Measurements from ENCODE around the gene IGSF1. TPM values are rescaled to one million over a fixed set of nuclear protein-coding genes. Genes with fewer than 3 reads are reported as not detected.

The IGSF1 gene
- total RNA-seq, 1 experiment from 2014 or later, result 0.79 TPM

DNA sequence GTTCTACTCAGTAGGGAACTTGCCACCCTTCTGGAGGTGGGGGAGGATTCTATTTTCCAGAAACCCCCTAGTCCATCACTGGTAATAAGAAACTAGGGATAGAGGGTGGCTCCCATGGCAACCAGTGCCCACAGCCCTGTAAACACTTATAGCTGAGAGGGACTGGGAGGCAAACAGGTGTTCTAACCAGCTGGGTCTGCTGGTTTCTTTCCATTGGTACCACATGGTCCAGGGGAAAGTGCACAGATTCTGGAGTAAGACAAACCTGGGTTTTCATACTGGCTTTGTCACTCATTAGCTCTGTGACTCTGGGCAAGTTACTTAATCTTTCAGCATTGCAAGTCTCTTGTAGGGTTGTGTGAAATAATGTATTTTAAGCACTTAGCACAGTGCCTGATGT lies 26.9 kb downstream of the IGSF1 start:
- POLR2A ChIA-PET, result no interaction called here
- no peaks in the 10 kb centered on the region for H3K4me1 ChIP-seq (ENCODE audit: control insufficient read depth in 1 of 2, insufficient read depth in 2 of 2, low read length in 2 of 2)
- H3K9me3 ChIP-seq (ENCODE audit: control insufficient read depth in 1 of 2, insufficient read depth in 1 of 2, low read depth in 1 of 2, low read length in 2 of 2), result no peaks in the 10 kb centered on the region
- RAD21 ChIA-PET (ENCODE audit: low non-redundant PET in 1 of 2, low total read pairs in 2 of 2, uncharacterized antibody in 2 of 2, unreplicated experiment in 2 of 2), result no interaction called here
- no peak overlapping the region for H3K4me2 ChIP-seq (ENCODE audit: low read length)
- no peaks in the 10 kb centered on the region for H3K36me3 ChIP-seq (ENCODE audit: control insufficient read depth in 1 of 2, insufficient read depth in 2 of 2, low read length in 2 of 2)
- no peak for ATAC-seq
- no TSS peak for BruUV-seq (replicated peaks)
- no peaks in the 10 kb centered on the region for H3K27me3 ChIP-seq (ENCODE audit: insufficient read depth, low read length)
- no peak overlapping the region for H3K27ac ChIP-seq (ENCODE audit: low read depth, low read length)
- H3K9ac ChIP-seq (ENCODE audit: low read length), result no peak overlapping the region
- no peaks in the 10 kb centered on the region for H3K9me2 ChIP-seq (ENCODE audit: insufficient read depth)
- H2AFZ ChIP-seq (ENCODE audit: low read depth, low read length, poor library complexity, severe bottlenecking), result no peak overlapping the region
- DNase-seq (ENCODE audit: low read depth, low spot score), result no peak
- H3K4me3 ChIP-seq (replicated peaks in 1 of 2; ENCODE audit: low read depth in 1 of 2, low read length in 2 of 2), result no peak overlapping the region
- CTCF ChIA-PET, result interaction anchor here (1.2 to 1.6 kb wide), 4 partner anchors 193 to 371 kb away, joined by 5 to 9 read pairs (median 6); no protein-coding TSS in a partner anchor
- no peaks in the 10 kb centered on the region for H4K20me1 ChIP-seq (ENCODE audit: insufficient read depth)
- H3K79me2 ChIP-seq (ENCODE audit: insufficient read depth, low read length), result no peaks in the 10 kb centered on the region
- intact Hi-C loops (cut with micrococcal nuclease), result loop anchor here (1.0 kb wide), 1 partner anchor 371 kb away; no protein-coding TSS in a partner anchor
- TF ChIP-seq MAX (IDR thresholded peaks at IDR 0.05) (no peak), YY1 (IDR thresholded peaks at IDR 0.05; ENCODE audit: extremely low read depth, insufficient replicate concordance, low read depth, low read length) (no peak), SRF (IDR thresholded peaks at IDR 0.05; ENCODE audit: low read depth) (no peak), JUND (IDR thresholded peaks at IDR 0.05) (no peak), CBX3 (IDR thresholded peaks at IDR 0.05; ENCODE audit: low read depth) (no peak), FOSL1 (IDR thresholded peaks at IDR 0.05; ENCODE audit: low read depth) (no peak), EZH2 (IDR thresholded peaks at IDR 0.05) (no peak), SP1 (IDR thresholded peaks at IDR 0.05; ENCODE audit: low read depth) (no peak), SIN3A (IDR thresholded peaks at IDR 0.05; ENCODE audit: low read depth) (no peak), CEBPB (IDR thresholded peaks at IDR 0.05; ENCODE audit: low read depth) (no peak), CTCF (IDR thresholded peaks at IDR 0.05 in 2 of 3, conservative IDR thresholded peaks at IDR 0.05 in 1 of 3; ENCODE audit: borderline replicate concordance in 1 of 3, insufficient read depth in 1 of 3, low read depth in 2 of 3, low read length in 2 of 3) (no peak), RAD21 (IDR thresholded peaks at IDR 0.05; ENCODE audit: low read depth) (no peak), ZBTB33 (IDR thresholded peaks at IDR 0.05; ENCODE audit: extremely low read depth, insufficient replicate concordance, low read length) (no peak), POLR2A (IDR thresholded peaks at IDR 0.05; ENCODE audit: borderline replicate concordance, extremely low read depth, insufficient read depth, insufficient read length) (no peak), ELF1 (IDR thresholded peaks at IDR 0.05; ENCODE audit: borderline replicate concordance, low read depth) (no peak), TCF7L2 (IDR thresholded peaks at IDR 0.05; ENCODE audit: borderline replicate concordance, extremely low read depth, insufficient read depth, insufficient read length) (no peak)
- TF ChIP-seq, protein P1, sequence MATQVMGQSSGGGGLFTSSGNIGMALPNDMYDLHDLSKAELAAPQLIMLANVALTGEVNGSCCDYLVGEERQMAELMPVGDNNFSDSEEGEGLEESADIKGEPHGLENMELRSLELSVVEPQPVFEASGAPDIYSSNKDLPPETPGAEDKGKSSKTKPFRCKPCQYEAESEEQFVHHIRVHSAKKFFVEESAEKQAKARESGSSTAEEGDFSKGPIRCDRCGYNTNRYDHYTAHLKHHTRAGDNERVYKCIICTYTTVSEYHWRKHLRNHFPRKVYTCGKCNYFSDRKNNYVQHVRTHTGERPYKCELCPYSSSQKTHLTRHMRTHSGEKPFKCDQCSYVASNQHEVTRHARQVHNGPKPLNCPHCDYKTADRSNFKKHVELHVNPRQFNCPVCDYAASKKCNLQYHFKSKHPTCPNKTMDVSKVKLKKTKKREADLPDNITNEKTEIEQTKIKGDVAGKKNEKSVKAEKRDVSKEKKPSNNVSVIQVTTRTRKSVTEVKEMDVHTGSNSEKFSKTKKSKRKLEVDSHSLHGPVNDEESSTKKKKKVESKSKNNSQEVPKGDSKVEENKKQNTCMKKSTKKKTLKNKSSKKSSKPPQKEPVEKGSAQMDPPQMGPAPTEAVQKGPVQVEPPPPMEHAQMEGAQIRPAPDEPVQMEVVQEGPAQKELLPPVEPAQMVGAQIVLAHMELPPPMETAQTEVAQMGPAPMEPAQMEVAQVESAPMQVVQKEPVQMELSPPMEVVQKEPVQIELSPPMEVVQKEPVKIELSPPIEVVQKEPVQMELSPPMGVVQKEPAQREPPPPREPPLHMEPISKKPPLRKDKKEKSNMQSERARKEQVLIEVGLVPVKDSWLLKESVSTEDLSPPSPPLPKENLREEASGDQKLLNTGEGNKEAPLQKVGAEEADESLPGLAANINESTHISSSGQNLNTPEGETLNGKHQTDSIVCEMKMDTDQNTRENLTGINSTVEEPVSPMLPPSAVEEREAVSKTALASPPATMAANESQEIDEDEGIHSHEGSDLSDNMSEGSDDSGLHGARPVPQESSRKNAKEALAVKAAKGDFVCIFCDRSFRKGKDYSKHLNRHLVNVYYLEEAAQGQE (IDR thresholded peaks at IDR 0.05; ENCODE audit: low read depth), result no peak
- TF ChIP-seq, protein P2, sequence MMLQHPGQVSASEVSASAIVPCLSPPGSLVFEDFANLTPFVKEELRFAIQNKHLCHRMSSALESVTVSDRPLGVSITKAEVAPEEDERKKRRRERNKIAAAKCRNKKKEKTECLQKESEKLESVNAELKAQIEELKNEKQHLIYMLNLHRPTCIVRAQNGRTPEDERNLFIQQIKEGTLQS (IDR thresholded peaks at IDR 0.05), result no peak
